LHCN-M2 (cell line): ENCODE results near the gene GAB2. TPM values are rescaled to one million over a fixed set of nuclear protein-coding genes. Genes with fewer than 3 reads are reported as not detected.

ENCODE experiments used
- DNase-seq: peaks from one replicate; pipeline ENCODE4 v3.0.0-alpha.2; 2012; ENCODE audit warnings: low read depth
- total RNA-seq: library from RNA; depleted of rRNA; stranded (reverse); fragments of >200 nt; gene quantifications from 2 replicates; pipeline ENCODE4 v1.2.3, GENCODE V29; 2014

Gene GAB2
- total RNA-seq, 1 experiment from 2014 or later: 8.1 TPM

- no peak for DNase-seq
Measured at GRCh38 chr11:78207532-78208256, 209.9 kb downstream of the GAB2 start.

GRCh38 chr11:78205691-78206090 is 211.9 kb downstream of the GAB2 start:
- no peak for DNase-seq

- no peak for DNase-seq
Measured at GRCh38 chr11:78205256-78205655, 212.4 kb downstream of the GAB2 start.

- DNase-seq: no peak
Measured at GRCh38 chr11:78203184-78203583, 214.4 kb downstream of the GAB2 start.

GRCh38 chr11:78202733-78203167 is 214.9 kb downstream of the GAB2 start:
- no peak for DNase-seq

GRCh38 chr11:78201096-78201818 is 216.4 kb downstream of the GAB2 start:
- DNase-seq: no peak

- DNase-seq: no peak
Measured at GRCh38 chr11:78200553-78200952, 217.1 kb downstream of the GAB2 start.

GRCh38 chr11:78200061-78200460 is 217.6 kb downstream of the GAB2 start:
- DNase-seq: no peak

- no peak for DNase-seq
Measured at GRCh38 chr11:78199653-78200015, 218.0 kb downstream of the GAB2 start.

GRCh38 chr11:78199015-78199652 is 218.5 kb downstream of the GAB2 start:
- no peak for DNase-seq

- no peak for DNase-seq
Measured at GRCh38 chr11:78197816-78198215, 219.8 kb downstream of the GAB2 start.

- DNase-seq: no peak
Measured at GRCh38 chr11:78196661-78197091, 220.9 kb downstream of the GAB2 start.

- no peak for DNase-seq
Measured at GRCh38 chr11:78195917-78196560, 221.6 kb downstream of the GAB2 start.

- no peak for DNase-seq
Measured at GRCh38 chr11:78194490-78194889, 223.1 kb downstream of the GAB2 start.

- no peak for DNase-seq
Measured at GRCh38 chr11:78193806-78194205, 223.8 kb downstream of the GAB2 start.

GRCh38 chr11:78192911-78193351 is 224.7 kb downstream of the GAB2 start:
- peak; percentile 26 for DNase-seq

- DNase-seq: peak; percentile 64
Measured at GRCh38 chr11:78192223-78192719, 225.3 kb downstream of the GAB2 start.

- no peak for DNase-seq
Measured at GRCh38 chr11:78190871-78191538, 226.6 kb downstream of the GAB2 start.

GRCh38 chr11:78190374-78190773 is 227.2 kb downstream of the GAB2 start:
- DNase-seq: no peak

GRCh38 chr11:78189851-78190250 is 227.8 kb downstream of the GAB2 start:
- no peak for DNase-seq

- no peak for DNase-seq
Measured at GRCh38 chr11:78189174-78189724, 228.4 kb downstream of the GAB2 start.
